Measurements from ENCODE around the gene TECR.

GRCh38 chr19:14512406-14512961, 16.9 kb upstream of the TECR start:
- no peak for TF ChIP-seq CHD1 (IDR thresholded peaks at IDR 0.05; ENCODE audit: low read length)
- TF ChIP-seq EP300 (IDR thresholded peaks at IDR 0.05; ENCODE audit: low read length) = no peak
- TF ChIP-seq BHLHE40 (IDR thresholded peaks at IDR 0.05; ENCODE audit: low read length) = no peak
- peak; percentile 5; the same call in 1 of the 2 replicates for TF ChIP-seq CEBPB (tag; IDR thresholded peaks at IDR 0.05)
- TF ChIP-seq SETDB1 (IDR thresholded peaks at IDR 0.05; ENCODE audit: low read length) = no peak
- TF ChIP-seq FUS (optimal IDR thresholded peaks at IDR 0.05; ENCODE audit: low read depth, low read length) = no peak
- no peak for TF ChIP-seq TEAD1 (CRISPR knock-in tag; IDR thresholded peaks at IDR 0.05)
- no peak for TF ChIP-seq POLR2A (conservative IDR thresholded peaks at IDR 0.05)
- TF ChIP-seq ELF1 (tag; IDR thresholded peaks at IDR 0.05) = no peak
- peak; percentile 57; the same call in 1 of the 2 replicates for TF ChIP-seq ZNF384 (IDR thresholded peaks at IDR 0.05; ENCODE audit: low read depth, low read length)
- no peak for TF ChIP-seq RAD51 (IDR thresholded peaks at IDR 0.05; ENCODE audit: borderline replicate concordance, low read depth)
